HG03039 (cell line): Measurements from ENCODE around the gene ASCL5.

ENCODE experiments used
- ATAC-seq: cut with Tn5 transposase; IDR thresholded peaks from one replicate; pipeline ENCODE4 v1.9.1; 2021; ENCODE audit warnings: mild to moderate bottlenecking, moderate library complexity; ENCODE audit not compliant: unreplicated experiment

The ASCL5 gene

DNA sequence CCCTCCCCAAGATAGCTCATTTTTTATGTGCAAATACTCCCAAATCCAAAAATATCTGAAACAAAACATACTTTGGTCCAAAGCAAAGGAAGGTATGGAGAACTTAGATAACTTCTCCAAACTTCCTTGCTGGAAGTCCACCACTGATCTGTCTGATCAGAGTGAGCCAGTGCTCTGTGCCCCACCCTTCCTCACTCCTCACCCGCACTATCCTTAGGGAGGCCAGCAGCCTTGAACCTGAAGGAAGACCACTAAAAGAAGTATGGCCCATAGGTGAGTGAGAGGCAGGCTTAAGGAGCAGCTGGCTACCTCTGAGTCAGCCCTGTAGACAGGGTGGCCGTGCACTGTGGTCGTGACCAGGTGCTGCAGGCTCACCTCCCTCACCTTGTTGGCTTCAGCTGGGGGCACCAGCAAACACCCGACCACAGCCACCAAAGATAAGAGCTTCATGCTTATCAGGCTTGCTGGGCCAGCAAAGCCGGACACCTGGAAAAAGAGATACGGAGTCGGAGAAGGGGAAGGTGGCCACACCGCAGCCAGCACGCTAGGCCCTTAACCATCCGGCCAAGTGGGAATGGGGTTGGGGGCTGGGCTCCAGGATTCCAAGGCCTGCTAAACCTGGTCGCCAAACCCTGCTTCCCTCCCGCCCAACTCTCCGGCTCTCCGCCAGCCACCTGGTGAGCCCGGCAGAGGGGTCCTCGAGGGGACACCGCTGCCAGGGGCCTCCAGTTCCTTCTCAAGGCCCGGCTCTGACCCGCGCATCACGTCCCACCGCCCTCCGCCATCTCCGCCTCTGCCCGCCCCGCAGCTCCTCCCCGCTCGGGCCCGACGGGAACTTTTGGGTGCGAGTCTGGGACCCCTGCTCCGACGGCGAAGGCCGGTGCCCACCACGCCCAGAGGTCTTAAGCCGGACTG, 26.7 kb upstream of the ASCL5 start:
- peak; percentile 45 for ATAC-seq

DNA sequence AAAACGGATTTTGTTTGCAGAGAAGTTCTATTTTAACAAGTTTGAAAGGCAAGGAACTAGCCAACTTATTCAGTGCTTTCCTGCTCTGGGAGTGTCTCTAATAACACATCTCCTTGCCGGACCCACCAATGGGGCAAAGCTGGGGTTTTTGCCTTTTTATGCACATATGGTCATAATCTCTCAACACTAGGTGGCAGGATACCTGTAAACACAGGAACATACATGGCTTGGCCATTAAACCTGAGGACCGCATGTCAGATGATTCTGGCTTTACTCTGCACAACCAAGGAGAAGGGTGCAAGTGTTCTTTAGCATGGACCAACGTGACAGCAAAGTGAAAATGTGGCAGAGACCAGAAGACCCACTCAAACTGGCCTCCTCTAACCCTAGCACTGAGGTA, 22.4 kb upstream of the ASCL5 start:
- ATAC-seq: no peak

DNA sequence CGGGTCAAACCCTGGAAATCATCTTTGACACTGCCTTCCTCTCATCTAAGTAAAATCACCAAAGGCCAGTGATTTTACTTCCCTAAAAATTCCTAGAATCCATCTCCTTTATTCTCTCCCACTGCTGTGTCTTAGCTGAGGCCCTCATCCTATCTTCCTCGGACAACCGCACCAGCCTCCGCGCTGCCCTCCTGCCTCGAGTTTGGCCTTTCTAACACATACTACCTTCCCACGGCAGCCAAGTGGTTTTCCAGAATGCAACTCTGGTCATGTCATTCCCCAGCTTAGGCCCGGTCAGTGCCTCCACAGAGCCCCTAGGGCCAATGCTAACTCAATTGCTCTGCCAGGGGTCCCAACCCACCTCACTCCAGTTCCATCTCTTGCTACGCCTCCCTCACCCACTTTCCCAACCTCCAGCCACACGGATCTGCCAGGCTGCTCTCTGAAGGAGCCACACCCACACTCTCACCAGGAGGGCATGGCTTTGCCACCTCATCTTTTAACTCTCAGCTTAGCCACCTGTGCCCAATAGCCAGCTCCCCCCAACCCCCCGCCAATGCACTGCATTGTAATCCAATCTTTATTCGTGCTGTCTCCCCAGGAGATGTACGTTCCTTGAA, 20.5 kb upstream of the ASCL5 start:
- no peak for ATAC-seq

DNA sequence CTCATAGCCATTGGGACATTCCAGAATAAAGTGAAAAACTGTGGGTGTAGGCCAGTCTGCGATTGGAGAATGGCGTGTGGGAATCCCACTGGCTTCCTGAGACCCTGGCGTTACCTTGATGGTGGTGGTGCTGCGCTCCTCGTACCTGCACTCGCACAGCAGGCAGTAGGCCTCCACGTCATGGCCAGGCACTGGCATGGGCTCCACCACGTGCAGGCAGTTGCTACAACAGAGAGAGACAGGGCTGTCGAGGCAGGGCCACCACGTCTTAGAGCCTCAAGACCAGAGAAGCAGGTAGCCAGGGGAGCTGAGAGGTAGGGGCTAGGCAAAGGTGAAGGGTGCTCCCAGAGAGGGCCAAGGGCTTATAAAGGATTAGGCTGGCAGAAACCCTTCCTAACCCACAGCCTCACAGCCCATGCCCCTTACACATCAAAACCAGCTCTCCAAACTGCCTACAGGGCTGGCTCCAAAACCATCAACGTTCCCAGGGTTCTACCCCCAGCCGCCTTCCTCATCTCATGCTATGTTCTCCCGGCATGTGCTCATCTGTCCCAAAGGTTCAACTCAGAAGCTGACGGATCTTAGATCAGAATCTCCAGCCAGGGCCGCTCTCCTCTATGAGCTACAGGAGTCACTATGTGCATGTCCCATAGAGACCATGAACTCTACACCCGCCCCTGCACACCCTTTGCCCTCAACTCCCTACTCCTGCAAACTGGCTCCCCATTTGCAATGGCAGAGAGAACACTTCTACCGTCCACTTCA, 19.8 kb upstream of the ASCL5 start:
- no peak for ATAC-seq

DNA sequence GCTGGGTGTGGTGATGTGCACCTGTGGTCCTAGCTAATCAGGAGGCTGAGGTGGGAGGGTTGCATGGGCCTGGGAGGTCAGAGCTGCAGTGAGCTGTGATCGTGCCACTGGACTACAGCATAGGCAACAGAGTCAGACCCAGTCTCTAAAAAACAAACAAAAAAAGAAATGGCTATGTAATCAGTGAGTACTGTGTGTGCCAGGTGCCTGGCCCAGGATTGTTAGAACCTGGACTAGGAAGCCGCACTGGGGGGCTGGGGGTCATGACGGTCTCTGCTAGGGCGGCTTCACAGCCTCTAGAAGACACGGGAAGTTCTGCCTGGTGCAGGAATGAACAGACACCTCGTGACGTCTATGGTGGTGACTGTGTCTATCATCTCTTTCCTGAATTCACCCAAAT, 18.8 kb upstream of the ASCL5 start:
- no peak for ATAC-seq

DNA sequence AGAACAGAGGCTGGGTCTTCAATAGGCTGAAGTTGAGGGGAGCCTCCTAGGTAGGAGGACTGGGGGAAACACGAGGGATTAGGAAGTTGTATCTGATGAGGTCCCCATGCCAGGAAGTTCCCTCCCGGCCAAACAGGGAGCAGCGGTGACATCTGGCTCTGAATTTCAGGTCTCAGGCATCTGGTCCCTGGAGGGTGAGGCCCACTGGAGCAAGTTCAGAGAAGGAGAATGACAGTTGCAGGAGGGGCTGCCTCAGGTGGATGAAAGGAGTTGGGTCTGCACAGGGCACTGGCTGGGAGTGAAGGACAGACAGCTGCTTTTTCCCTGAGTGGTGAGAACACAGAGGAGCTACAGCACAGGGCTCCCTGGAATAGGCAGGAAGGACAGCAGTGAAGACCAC, 18.1 kb upstream of the ASCL5 start:
- ATAC-seq: no peak

DNA sequence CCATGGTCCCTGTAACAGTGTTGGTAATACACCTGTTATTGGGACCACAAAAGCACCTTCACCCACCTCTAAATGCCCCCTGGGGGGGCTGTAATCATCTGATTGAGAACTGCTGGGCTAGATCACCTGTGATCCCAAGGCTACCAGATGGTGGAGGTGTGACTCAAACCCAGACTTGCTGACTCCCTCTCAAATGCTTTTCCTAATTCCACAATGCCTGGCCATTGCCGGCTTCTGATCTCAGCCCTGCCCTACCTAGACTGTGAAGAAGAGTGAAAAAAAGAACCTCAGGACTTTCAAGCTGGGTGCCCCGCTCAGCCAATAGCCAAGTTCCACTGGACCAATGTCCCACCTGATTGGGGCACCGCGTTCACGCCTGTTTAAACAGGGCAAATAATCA, 17.7 kb upstream of the ASCL5 start:
- ATAC-seq: no peak

DNA sequence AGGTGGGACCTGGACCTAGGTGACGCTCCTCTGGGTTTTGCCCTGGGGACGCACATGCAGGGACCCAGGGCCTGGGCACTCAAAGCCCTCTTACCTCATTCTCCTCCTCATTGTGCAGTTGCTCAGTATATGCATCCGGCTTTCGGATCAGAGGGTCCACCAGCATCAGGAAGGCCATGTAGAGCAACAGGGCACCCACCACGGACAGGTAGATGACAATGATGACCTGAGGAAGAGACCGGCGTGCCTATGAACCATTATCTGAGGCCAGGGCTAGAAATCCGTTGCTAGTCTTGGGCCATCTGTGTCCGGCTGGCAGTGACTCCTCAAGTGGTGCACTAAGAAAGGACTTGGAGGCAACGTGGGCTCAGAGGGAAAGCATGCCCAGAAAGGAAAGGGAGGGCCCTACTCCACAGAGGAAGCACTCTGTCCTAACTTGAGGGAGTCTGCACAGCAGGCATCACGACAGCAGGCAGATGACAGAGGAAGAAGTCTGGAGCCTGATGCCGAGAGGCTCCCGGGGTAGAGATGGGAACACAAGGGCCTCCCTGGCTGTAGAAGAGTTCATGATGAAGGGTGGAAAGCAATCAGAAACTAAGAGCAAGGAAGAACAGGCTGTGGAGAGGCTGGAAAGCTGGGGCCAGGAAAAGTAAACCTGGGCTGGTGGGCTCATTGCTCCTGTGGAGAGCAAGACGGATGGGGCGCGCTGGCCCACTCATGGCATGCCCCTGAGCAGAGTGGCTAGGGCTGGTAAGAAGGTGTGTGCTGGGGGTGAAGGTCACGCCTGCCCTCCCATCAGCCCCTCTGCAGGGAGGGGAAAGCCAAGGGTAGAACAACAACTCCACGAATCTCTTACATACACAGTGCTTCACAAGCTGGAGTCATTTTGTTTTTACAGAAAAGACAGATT, 17.0 kb upstream of the ASCL5 start:
- ATAC-seq: no peak

DNA sequence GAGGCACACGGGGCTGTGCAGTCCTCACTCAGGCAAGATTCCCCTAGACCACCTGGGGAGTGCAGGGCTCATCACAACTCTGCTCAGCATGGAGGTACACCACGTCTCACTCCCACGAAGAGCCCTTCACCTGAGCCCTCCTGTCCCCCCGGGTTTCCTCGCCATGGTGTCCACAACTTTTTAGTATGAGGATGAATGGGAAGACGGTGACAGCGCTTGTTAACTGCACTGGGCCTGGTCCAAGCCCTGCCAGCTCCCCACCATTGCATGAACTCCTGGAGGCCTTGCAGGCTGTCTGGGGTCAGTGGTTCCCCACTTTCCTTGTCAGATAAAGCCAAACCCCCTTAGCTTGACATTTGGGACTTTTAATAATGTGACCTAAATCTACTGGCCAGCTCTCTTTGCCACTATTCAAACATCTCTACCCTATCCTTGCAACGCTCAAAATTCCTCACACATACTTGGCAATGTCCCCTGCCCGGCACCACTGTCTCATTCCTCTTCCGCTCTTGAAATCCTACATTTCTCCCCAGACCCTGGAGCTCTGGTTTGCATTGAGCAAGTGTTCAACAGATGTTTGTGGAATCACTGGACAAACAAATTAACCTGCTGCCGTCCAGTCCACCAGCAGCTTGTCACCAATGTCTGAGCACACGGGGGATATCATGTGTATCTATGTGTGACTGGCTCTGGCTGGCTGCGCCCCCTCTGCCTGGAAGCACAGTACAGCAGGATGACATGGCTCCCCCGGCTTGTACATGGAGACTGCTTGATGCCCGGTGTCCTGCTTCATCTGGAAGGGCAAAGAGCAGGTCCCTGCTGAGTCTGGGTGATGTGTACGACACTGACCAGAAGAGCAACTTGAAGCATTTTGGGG, 16.1 kb upstream of the ASCL5 start:
- no peak for ATAC-seq

DNA sequence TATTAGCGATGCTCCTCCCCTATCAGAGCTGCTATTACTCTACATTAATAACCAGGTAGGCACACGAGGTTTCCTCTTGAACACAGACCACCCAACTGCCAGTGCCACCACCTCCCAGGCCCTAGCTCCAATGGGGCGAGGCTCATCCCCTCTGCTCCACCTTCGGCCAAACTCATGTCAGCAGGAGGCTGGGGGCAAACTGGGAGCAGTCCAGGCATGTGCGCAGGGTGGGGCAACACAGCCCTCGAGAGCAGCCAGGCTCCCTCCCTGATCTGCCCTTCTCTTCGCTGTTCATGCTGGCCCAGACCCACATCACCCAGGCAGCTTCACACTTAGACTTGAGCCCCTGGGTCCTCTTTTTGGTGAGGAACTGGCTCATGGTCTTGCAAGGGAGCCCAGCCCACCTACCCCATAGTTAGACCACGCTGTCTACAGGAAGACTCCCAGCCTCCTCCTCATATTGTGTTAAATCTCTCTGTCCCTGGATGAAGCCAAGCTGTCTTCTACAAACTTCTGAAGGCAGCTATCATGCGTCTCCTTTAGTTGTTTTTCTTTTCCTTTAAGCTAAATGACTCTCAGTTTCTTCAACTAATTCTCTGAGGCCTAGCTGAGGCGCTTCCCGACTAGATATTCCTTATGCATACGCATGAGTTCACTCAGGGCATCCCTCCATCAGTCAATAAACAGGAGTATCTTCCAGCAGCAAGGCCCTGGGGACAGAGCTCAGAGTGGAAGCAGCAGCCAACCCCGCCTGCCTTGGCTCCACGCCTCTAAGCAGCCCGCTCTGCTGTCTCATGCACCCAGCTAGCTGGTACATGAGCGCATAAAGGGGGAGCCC, 15.2 kb upstream of the ASCL5 start:
- no peak for ATAC-seq

DNA sequence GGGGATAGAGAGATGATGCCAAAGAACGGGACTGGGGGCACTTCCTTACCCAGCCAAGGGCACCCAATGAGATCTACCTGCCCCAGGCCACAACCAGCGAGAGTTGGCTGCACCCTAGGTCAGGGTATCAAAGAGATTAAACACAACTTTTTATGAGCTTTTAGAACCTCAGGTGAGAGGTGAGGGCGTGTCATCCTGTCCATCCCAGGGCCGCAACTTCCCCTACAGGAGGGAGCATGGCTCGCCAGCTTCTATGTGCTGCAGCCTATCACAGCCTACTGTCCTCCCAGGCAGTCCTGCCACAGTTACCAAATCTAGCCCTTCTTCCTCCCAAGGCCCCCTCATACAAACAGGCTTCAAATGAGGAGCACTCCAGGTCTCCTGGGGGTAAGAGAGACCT, 14.4 kb upstream of the ASCL5 start:
- ATAC-seq: no peak

DNA sequence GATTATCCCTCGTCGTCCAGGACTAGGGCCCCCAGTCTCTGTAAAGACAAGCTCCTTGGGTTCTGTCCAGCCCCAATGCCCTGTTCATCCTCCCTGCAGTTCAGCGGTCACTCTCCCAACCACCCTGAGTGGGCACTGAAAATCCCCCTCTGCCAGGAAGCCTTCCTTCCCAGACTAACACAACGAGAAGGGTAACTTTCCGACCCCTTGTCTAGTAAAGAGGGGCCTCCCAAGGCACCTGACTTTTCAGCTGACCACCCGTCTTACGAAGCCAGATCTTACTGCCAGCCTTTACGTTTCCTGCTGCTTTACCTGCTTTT, 13.9 kb upstream of the ASCL5 start:
- ATAC-seq: no peak

DNA sequence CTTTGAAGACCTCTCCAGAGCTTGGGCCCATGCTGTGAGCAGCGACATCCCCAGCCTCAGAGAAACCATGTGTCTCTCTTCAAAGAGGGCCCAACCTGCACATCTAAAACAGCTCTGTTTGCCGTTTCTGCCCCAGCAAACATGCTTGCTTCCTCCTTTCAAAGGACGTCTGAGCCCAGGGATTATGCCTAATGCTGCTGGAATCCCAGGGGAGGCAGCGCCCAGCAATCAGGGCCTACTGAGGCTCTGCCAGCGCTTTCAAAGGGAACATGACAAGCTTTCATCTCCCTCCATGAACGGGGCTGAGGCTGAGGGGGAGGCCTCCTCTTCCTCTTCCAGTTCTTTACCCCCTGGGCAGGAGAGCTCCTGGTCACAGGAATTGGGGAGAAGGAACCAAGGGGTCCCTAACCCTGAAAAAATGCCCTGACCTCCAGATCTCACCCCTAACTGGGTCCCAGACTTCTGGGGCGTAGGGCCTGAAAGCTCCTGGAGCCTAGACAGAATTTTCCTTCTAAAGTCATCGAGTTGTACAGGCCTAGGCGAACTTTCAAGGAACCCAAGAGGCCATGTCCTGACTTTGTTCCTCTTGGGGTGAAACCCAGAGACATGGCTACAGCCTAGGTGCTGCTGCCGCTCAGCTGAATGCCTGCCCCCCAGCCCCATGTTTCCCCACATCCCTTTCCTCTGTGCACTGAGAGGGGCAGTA, 13.4 kb upstream of the ASCL5 start:
- no peak for ATAC-seq

DNA sequence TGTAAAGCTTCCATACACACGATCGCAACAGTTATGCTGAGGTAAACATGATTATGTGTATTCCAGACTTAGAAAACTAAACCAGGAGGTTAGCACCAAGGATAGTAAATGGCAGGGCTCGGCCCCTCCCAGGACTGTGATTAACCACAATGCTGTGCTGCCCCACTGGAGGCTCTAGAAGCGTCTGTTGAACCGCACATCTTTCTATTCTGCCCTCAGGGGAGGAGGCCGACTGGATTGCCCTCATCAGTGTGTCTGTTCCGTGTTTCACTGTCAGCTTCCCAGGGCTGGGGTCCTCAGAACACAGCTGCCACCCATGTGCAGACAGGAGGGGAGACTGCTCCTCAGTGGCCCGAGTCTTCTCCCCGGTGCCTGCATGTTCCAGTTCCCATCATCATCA, 12.8 kb upstream of the ASCL5 start:
- no peak for ATAC-seq

DNA sequence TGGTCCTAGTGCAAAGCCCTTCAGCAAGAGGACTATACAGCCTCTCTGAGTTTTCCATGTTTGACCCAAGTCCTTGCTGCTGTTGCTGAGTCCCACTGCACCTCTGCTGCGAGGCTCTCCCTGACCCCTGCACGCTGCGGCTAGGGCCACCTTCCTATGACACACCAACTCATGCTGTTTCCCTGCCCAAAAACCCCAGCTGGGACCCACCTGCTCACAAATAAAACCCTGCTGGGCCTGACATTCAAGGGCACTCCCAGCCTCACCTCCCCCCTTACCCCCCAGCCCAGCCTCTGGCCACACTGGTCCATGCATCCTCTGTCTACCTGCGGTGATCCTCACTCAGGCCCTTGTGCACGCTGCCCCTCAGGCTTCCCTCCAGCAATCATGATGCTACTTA, 12.3 kb upstream of the ASCL5 start:
- ATAC-seq: no peak

DNA sequence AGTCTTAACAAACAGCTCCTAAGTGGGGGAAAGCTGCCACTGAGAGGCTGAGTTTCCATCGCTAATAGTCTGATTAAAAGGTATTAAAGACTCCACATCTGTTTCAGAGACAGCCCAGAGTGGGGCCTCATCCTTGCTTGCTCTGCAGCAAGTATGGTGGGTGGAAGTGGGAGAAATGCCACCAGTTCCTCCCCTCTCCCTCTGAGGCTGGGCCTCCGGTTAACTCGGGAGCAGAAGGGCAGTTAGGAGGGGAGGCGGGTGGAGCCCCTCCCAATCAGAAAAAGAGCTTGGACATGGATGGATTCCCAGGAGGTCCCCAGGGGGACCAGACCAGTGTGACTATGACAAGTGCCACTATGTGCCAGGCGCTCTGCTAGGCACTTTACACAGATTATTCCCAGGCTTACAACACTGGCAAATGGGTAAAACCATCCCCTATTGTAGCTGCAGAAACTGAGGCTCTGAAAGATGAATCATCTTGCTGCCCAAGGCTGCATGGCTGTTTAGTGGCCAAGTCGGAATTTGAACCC, 11.4 kb upstream of the ASCL5 start:
- no peak for ATAC-seq

DNA sequence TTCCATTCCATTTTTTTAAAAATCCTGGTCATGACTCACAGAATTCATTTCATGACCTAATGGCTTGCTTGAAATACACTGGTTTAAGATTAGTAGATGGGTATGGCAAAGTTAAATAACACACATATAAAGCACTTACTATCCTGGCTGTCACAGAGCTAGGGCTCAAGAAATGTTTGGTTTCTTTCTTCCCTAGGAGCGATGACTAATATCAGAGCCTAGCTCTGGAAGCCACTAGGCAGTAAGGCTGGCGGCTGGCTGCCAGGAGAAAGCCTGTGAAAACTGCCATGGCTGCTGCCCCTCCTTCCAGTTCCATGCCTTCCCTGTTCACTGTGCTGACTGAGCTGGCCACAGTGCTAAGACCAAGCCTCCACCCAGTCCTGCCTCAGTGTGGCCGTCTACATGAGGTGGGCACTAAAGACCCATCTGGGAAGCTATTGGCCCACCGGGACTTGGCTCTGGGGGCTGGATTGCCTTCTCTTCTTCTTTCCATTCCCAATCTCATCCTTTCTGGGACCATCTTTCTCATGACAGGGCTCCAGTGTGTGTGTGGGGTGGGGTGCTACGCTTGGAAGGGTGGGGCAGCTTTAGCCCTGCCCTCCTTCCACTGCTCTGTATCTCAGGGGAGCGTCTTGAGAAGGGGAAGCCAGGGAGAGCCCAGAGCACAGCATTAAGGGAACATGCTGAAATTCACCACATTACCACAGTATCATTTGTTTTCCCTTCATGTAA, 10.8 kb upstream of the ASCL5 start:
- ATAC-seq: no peak

DNA sequence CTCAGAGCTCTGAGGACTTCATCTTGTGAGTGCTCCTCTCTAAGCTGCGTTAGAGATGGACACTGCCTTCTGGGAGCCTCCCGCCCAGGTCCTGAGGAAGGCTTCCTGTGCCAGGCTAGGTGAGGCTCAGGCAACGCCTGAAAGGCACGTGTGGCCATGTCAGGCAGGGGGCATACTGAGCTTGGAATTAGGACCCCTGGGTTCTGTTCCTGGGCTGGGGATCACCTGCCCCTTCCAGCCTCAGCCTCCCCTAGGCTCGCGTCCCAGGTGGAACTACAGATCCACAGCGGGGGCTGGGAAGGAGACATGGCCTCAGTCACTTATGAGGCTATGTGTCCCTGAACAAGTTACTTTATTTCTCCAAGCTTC, 10.0 kb upstream of the ASCL5 start:
- ATAC-seq: no peak
